Left cardiac atrium (tissue), 4 donors: ENCODE measurements around the gene SLC39A11. TPM values are rescaled to one million over a fixed set of nuclear protein-coding genes. Genes with fewer than 3 reads are reported as not detected.
"Not testable (repeated sequence)": the region's sequence is repeated elsewhere in the genome, so short reads cannot be mapped to it uniquely, and the experiment has no call there.

Source experiments
- ATAC-seq, 2 donors: fragments of 200-7000 bp; cut with Tn5 transposase; one replicate each; pipeline ENCODE4 v1.9.1; 2020; ENCODE audit warnings: mild to moderate bottlenecking in 2 of 2, moderate library complexity in 2 of 2
- DNase-seq: peaks from one replicate; pipeline ENCODE4 v3.0.0-alpha.2; 2020
- intact Hi-C, 2 donors: fragments of 100-400 bp; cut with DNase I; formaldehyde crosslinking; loops; one replicate each; pipeline versions ENCODE4 v1.14.1 to v1.15.1; 2022 to 2023
- total RNA-seq, 2 donors: library from RNA; stranded (reverse); fragmentation: NEBNext Ultra II Directional; extraction: Animal tissue kit (Norgen Biotek cat#: 25700); gene quantifications; one replicate each; pipeline ENCODE4 v1.2.1, GENCODE V29; 2021
- donor health status: DM: no; HTN: yes; CAD: no.
- donor health status: DM: no; HTN: yes; CAD: no; lungs with severe emphysema.
- donor health status: DM: yes; HTN: yes; CAD: no.
- donor health status: Dilated cardiomyopathy.

SLC39A11 gene
- total RNA-seq, 2 donors from 2014 or later: 11.3 to 11.7 TPM

DNA sequence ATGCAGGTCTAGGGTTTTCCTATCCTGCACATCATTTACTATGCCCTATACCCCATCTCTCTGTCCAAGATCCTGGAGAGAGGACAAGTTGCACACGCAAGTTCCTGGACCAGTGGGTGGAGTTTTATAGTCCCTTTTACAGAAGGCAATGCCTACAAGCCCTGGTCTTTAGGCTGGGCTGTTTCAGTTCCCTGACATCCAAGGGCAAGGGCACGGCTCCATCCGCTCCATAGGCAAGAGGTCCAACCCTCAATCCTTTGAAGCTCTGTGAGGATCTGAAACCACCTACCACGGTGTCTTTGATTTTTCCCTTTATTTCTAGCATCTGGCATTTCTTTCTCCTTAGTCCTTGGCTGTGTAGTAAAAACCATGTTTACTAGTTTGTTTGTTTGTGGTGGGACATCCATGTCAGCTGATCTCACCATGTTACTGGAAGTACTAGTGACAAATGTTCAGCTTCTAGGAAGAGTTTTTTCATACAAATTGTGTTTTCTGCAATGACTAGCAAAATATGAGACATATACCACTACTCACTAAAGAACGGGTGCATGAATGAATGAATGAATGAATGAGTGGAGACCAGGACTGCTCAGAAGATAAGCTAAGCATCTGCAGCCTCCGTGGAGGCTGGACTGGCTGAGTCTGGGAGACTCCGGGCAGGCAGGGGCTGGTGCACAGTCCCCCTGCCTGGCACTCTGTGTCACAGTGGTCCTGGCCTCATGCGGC, 359.4 kb downstream of the SLC39A11 start:
- ATAC-seq (no peak), DNase-seq (no peak)
- intact Hi-C loops: no loop called here

DNA sequence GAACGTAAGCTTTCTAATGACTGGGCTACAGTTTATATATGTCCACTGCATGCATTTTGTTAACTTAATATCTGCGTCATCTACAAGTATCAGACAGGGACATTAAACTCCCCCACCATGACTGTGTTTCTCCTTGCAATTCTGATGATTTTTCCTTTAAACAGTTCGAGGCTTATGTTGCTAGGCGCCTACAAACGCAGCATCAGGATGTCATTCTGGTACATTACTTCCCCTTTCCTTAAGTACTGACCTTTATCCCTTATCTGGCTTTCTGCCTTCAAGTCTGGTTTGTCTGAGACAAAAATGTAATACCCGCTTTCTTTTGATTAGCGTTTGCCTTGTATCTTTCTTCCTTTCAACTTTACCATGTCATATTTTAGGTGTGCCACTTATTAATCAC, 362.4 kb downstream of the SLC39A11 start:
- no peak for DNase-seq
- no peak for ATAC-seq
- intact Hi-C loops: no loop called here

DNA sequence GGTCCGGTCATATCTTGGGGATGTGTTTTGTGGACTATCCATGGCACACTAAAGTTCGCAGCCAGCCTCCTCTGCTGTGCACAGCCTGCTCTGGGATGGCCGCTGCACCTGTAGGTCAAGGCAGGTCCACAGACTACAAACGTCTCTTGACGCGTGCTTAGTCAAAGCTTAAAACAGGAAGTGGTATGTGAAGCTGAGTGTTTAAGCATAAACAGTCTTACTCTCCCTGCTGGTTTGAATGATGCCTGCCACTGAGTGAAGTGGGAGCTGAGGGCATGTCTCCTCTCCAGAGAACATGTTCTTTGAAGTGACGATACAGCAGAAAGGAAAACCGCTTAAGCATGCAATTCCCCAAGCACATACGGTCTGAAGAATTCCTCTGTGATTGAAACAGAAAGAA, 365.6 kb downstream of the SLC39A11 start:
- intact Hi-C loops: loop anchor here (2.0 to 10.0 kb wide), 6 partner anchors 162 to 648 kb away; no protein-coding TSS in a partner anchor
- DNase-seq (no peak), ATAC-seq (no peak)

- ATAC-seq (peak; percentile 77 to 80), DNase-seq (peak; percentile 52)
- intact Hi-C loops: loop anchor here (2.0 to 10.0 kb wide), 6 partner anchors 161 to 649 kb away; no protein-coding TSS in a partner anchor
Observed at GRCh38 chr17:72725433-72726068, 366.9 kb downstream of the SLC39A11 start.

- intact Hi-C loops: loop anchor here (10.0 kb wide), 3 partner anchors 159 to 651 kb away; no protein-coding TSS in a partner anchor
- ATAC-seq (no peak), DNase-seq (no peak)
Observed at GRCh38 chr17:72724267-72724666, 368.2 kb downstream of the SLC39A11 start.

DNA sequence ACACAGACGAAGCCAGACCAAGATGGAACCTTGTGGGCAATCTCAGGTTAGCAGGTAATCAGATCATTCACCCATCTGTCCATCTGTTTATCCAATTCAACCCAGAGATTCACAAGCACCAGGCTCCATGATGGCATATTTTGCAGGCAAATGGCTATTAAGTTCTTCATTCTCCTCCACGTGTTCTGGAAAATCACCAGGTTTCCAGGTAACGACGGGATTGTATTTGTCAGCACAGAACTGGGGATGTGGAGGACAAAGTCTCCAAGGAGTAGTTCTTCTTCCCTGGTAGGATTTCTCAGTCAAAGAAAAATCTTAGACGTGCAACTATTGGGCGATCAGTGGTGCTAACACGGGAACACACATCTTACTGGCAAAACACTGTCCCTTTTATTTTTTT, 368.8 kb downstream of the SLC39A11 start:
- DNase-seq: no peak
- intact Hi-C loops: loop anchor here (10.0 kb wide), 3 partner anchors 159 to 651 kb away; no protein-coding TSS in a partner anchor
- ATAC-seq: no peak

GRCh38 chr17:72720494-72720825, 372.0 kb downstream of the SLC39A11 start:
- no peak for DNase-seq
- intact Hi-C loops: loop anchor here (10.0 kb wide), 3 partner anchors 156 to 654 kb away; no protein-coding TSS in a partner anchor
- no peak for ATAC-seq

GRCh38 chr17:72719578-72720493, 372.7 kb downstream of the SLC39A11 start:
- peak in 1 of 2 donors; percentile 8 for ATAC-seq
- intact Hi-C loops: loop anchor here (10.0 kb wide), 3 partner anchors 155 to 655 kb away; no protein-coding TSS in a partner anchor

GRCh38 chr17:72719206-72719577, 373.3 kb downstream of the SLC39A11 start:
- ATAC-seq (no peak), DNase-seq (no peak)
- intact Hi-C loops: no loop called here

More at GRCh38 chr17:72719578-72720493, 372.7 kb downstream of the SLC39A11 start:
- DNase-seq: no peak

DNA sequence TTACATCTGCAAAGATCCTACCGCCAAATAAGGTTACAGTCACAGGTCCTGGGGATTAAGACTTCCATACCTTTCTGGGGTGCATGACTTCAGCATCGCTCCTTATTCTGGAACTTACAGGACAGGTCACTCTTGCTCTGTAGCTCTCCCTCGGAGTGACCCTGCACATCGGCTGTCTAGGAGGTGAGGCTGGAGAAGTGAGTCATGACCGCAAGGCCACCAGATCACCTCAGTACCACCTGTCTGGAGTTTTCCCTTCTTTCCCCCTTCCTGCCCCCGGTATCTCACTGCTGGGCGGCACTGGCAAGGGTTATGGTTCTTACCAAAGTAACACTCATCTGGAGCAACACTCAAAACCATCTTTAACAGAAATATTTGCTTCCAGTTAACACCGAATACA, 374.8 kb downstream of the SLC39A11 start:
- intact Hi-C loops: no loop called here
- DNase-seq: no peak
- ATAC-seq: no peak

DNA sequence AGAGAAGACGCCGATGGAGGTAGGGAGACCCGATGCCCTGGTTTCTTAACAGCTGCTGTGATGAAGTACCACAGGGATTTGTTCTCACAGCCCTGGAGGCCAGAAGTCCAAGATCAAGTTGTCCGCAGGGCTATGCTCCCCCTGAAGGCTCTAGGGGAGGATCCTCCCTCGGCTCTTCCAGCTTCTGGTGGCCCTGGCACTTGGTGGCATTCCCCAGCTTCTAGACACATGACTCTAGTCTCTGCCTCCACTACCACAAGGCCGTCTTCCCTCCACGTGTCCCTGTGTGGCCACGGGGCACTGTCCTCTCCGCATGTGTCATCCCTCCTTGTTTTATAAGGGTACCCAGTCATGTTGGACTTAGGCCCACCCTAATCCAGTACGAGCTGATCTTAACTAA, 375.2 kb downstream of the SLC39A11 start:
- no peak for ATAC-seq
- no peak for DNase-seq
- intact Hi-C loops: no loop called here

DNA sequence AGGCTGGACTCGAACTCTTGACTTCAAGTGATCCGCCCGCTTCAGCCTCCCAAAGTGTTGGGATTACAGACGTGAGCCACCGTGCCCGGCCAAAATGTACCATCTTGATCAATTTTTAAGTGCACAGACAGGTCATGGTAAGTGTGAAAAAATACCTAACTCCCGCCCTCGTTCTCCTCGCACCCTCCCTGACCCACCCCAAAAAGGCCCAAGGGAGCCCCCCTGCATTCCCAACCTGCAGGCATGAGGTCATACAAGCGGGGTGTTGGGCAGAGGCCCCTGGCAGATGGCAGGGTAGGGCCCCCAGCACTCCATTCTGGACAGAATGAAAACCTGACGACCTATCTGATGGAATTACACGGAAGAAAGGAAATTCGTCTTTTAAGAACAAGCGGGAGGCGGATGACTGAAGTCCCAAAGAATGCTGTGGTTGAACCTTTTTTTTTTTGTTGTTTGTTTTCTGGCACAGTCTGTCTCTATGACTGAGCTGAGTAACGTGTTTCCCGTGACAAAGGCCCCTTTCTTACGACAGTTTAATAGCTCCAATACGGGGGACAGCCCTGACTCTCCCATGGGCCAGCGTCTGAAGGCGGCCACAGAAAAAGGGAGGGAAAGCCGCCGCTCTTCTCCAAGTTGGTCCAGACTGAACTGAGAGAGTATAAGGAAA, 376.4 kb downstream of the SLC39A11 start:
- ATAC-seq (peak in 1 of 2 donors; percentile 88), DNase-seq (peak; percentile 23)
- intact Hi-C loops: no loop called here

DNA sequence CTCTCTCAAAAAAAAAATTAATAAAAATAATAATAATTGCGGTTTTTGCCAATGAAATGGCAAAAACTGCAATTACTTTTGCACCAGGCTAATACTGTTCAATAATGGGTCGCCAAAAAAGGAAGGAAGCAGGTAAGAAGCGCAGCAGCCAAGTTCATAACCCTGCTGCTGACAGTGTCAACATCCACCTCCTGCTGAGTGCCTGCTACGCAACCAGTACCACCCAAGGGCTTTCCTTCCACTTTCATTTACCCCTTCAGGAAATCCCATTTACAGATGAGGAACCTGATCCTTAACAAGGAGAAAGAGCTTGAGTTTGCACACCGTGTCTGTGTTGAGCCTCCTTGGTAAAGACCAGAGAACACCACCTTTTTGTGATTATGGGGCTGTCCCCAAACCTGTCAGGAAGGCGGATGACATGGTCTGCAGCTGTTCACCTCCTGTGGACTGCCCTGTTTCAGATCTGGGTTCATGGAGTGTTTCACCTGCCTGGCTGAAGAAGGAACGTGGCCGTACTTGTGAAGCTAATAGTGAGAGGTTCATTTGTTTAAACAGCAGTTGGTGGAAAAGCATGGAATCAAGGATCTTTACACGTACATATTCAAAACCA, 378.0 kb downstream of the SLC39A11 start:
- intact Hi-C loops: no loop called here
- ATAC-seq (no peak), DNase-seq (no peak)

- intact Hi-C loops: no loop called here
- no peak for DNase-seq
- no peak for ATAC-seq
Observed at GRCh38 chr17:72713701-72714100, 378.8 kb downstream of the SLC39A11 start.

DNA sequence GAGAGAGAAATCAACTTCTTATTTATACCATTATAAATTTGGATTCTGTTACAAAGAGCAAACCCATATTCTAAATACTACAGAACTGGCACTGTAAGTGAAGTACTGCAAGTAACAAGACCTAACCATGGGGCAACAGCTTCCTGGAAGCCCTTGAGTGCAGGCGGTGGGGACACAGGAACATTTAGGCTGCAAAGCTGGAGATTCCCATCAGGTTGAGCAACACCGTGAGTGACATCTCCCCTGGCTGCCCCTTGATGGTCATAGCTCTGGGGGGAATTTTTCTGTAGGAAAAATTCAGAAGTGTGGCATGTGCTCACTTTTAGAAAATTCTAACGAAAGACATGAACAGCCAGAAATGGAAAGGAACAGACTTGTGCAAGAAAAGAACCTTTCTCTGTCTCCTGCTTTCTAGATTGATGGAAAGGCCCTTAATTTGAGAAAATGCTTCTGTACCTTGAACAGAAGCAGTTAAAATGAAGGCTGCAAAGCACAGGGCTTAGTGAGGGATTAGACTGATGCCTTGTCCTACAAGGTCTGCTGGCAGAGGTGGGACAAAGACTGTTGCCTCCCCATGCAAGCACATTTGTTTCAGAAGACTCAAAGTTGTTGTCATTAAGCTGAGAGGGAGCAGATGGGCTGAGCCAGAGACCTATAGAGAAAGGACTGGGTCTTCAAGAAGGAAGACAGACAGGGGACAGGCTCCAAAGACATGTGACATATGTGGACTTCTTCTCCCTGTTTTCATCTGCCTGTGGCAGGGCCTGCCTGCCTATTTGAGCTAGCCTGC, 380.8 kb downstream of the SLC39A11 start:
- DNase-seq (no peak), ATAC-seq (no peak)
- intact Hi-C loops: no loop called here

- intact Hi-C loops: no loop called here
- no peak for ATAC-seq
- no peak for DNase-seq
Observed at GRCh38 chr17:72710834-72711233, 381.7 kb downstream of the SLC39A11 start.

DNA sequence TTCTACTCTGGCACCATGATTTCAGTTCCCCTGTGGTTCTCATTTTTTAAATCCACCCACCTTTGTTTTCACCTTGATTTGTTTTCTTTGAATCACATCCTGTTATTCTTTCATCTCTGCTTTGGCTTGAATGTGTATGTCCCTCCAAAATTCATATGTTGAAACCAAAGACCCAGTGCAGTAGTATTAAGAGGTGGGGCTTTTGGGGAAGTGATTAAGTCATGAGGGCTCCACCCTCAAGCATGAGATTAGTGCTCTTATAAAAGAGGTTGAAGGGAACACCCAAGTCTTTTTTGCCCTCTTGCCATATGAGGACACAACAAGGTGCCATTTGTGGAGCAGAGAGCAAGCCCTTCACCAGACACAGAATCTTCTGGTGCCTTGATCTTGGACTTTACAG, 382.3 kb downstream of the SLC39A11 start:
- no peak for DNase-seq
- intact Hi-C loops: no loop called here
- no peak for ATAC-seq

DNA sequence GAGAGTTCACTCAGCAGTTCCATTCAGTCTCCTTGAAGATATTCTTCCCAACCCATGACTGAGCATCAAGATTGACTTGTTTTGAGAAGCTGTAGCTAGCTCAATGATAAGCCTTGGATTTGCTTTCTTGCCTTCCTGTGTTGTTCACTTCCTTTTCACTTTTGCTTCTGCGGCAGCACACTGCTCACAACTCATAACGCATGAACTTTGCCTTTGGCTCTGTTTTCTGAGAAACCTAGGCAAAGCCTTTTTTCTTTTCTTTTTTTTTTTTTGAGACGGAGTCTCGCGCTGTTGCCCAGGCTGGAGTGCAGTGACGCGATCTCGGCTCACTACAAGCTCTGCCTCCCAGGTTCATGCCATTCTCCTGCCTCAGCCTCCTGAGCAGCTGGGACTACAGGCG, 383.8 kb downstream of the SLC39A11 start:
- DNase-seq, intact Hi-C loops: not testable (repeated sequence)

More for the DNA sequence above, 383.8 kb downstream of the SLC39A11 start:
- not testable (repeated sequence) for ATAC-seq
